Prostate gland (tissue), 2 donors: Measurements from ENCODE around the gene TMUB1. TPM values are rescaled to one million over a fixed set of nuclear protein-coding genes. Genes with fewer than 3 reads are reported as not detected.

Experiments used
- DNase-seq: peaks from one replicate; pipeline ENCODE4 v3.0.0-alpha.2; 2019; ENCODE audit warnings: low spot score
- H3K27ac ChIP-seq, 2 donors: fragments of 200-600 bp; sonication (generic); 2 replicates each; pipeline ENCODE4 v1.5.1; 2017 to 2019
- H3K27me3 ChIP-seq: fragments of 200-600 bp; sonication (generic); replicated peaks from 2 replicates; pipeline ENCODE4 v1.5.1; 2019; ENCODE audit not compliant: insufficient read depth
- H3K36me3 ChIP-seq, 2 donors: fragments of 200-600 bp; sonication (generic); 1 replicate in 1 of 2; 2 replicates in 1 of 2; pipeline versions ENCODE4 v1.5.1 to v1.8.1; 2017 to 2019
- H3K4me1 ChIP-seq: fragments of 200-600 bp; sonication (generic); replicated peaks from 2 replicates; pipeline ENCODE4 v1.5.1; 2019
- H3K4me3 ChIP-seq, 2 donors: fragments of 200-600 bp; sonication (generic); 2 replicates each; pipeline ENCODE4 v1.5.1; 2017 to 2019
- H3K9me3 ChIP-seq: fragments of 200-600 bp; sonication (generic); 2 replicates; pipeline ENCODE4 v1.5.1; 2017
- POLR2A ChIP-seq: fragments of 450-650 bp; IDR thresholded peaks from one replicate; pipeline ENCODE4 v1.6.1; 2016; ENCODE audit warnings: antibody characterized with exemption, mild to moderate bottlenecking
- POLR2AphosphoS5 ChIP-seq: sonication (generic); formaldehyde crosslinking; IDR thresholded peaks from one replicate; pipeline ENCODE4 v1.6.1; 2017; ENCODE audit warnings: antibody characterized with exemption
- WGBS: methylation state at CpG from one replicate; pipeline ENCODE4 v1.1.5; 2018; 5-methylcytosine and 5-hydroxymethylcytosine counted together
- intact Hi-C: fragments of 100-400 bp; cut with DNase I; formaldehyde crosslinking; loops from one replicate; pipeline ENCODE4 v1.14.2; 2022
- total RNA-seq, 2 donors: library from RNA; depleted of rRNA; stranded (reverse); fragments of >200 nt; gene quantifications; one replicate each; pipeline ENCODE4 v1.1.0, GENCODE V29; 2016
- TF ChIP-seq, protein P1 (sequence below), 4 experiments: fragments of 200-600 bp in 2 of 4; fragments of 450-650 bp in 2 of 4; sonication (generic) in 2 of 4; IDR thresholded peaks; 1 replicate in 3 of 4; 2 replicates in 1 of 4; pipeline ENCODE4 v1.5.1; 2016 to 2019; ENCODE audit warnings: antibody characterized with exemption in 4 of 4, mild to moderate bottlenecking in 2 of 4, moderate library complexity in 2 of 4

Gene TMUB1
- total RNA-seq, 2 donors from 2014 or later = 79.8 to 99.4 TPM

- WGBS = 83% methylated on average over 22 of the region's 22 CpGs
- H3K27me3 ChIP-seq = no peaks in the 10 kb centered on the region
- peaks cover 8% of the 10 kb centered on the region for H3K4me1 ChIP-seq
- TF ChIP-seq, protein P1, sequence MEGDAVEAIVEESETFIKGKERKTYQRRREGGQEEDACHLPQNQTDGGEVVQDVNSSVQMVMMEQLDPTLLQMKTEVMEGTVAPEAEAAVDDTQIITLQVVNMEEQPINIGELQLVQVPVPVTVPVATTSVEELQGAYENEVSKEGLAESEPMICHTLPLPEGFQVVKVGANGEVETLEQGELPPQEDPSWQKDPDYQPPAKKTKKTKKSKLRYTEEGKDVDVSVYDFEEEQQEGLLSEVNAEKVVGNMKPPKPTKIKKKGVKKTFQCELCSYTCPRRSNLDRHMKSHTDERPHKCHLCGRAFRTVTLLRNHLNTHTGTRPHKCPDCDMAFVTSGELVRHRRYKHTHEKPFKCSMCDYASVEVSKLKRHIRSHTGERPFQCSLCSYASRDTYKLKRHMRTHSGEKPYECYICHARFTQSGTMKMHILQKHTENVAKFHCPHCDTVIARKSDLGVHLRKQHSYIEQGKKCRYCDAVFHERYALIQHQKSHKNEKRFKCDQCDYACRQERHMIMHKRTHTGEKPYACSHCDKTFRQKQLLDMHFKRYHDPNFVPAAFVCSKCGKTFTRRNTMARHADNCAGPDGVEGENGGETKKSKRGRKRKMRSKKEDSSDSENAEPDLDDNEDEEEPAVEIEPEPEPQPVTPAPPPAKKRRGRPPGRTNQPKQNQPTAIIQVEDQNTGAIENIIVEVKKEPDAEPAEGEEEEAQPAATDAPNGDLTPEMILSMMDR (IDR thresholded peaks at IDR 0.05) = no peak
- no peak for TF ChIP-seq POLR2A
- no peak for TF ChIP-seq POLR2AphosphoS5
- H3K36me3 ChIP-seq = peaks cover 2 to 13% of the 10 kb centered on the region in 2 donors
- no peak for DNase-seq
- intact Hi-C loops = no loop called here
- H3K9me3 ChIP-seq = no peaks in the 10 kb centered on the region
- H3K27ac ChIP-seq = no peak overlapping the region
- no peak overlapping the region for H3K4me3 ChIP-seq
Measured at GRCh38 chr7:151075978-151076426, 7.3 kb downstream of the TMUB1 start.

DNA sequence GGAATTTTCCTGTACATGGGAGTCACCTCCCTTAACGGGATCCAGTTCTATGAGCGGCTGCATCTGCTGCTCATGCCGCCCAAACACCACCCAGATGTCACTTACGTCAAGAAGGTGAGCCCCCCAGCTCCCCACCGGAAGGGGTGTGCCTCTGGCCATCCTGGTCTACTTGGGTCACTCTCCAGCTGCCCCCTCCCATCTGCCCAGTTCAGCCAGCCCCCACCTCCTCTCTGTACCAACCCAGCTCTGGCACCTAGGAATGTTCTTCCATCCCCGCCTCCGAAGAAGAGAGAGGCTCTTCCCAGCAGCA lies 7.7 kb downstream of the TMUB1 start:
- H3K9me3 ChIP-seq = no peaks in the 10 kb centered on the region
- WGBS = 70% methylated on average over 7 of the region's 7 CpGs

DNA sequence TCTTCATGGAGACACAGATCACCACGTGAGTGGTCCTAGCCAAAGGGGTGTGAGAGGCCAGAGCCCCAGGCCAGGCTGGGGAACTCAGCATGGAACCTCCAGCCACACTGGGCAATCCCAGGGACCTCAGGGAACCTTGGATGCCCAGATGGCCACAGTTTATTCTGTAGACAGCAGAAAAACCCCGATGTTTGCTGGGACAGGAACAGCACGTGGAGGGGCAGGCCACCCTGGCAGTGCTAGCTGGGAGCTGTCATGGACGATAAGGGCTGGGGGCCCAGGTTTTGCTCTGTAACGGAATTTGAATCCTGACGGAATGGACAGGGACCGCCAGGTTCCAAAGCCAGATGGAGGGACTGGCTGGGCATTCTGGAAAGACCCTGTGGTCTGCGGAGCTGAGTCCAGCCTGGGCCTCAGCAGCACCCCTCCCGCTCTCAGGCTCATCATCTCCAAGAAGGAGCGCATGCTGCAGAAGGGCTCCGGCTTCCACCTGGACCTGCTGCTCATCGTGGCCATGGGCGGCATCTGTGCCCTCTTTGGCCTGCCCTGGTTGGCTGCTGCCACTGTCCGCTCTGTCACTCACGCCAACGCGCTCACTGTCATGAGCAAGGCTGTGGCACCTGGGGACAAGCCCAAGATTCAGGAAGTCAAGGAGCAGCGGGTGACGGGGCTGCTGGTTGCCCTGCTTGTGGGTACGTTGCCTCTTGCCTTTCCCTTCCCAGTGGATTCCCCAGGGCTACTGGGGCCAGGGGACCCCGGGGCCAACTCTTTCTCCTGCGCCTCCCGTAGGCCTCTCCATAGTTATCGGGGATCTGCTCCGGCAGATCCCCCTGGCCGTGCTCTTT lies 8.3 kb downstream of the TMUB1 start:
- H3K4me3 ChIP-seq = no peak overlapping the region
- intact Hi-C loops = no loop called here
- H3K4me1 ChIP-seq = peaks cover 6% of the 10 kb centered on the region
- H3K27me3 ChIP-seq = no peaks in the 10 kb centered on the region
- WGBS = 84% methylated on average over 22 of the region's 26 CpGs
- no peak for DNase-seq
- H3K36me3 ChIP-seq = peaks cover 8 to 21% of the 10 kb centered on the region in 2 donors
- H3K9me3 ChIP-seq = no peaks in the 10 kb centered on the region
- H3K27ac ChIP-seq = no peak overlapping the region
- TF ChIP-seq POLR2A = no peak

More for the DNA sequence above, 7.7 kb downstream of the TMUB1 start:
- intact Hi-C loops = no loop called here
- DNase-seq = no peak
- Histone ChIP-seq H3K27me3 (no peaks in the 10 kb centered on the region), H3K4me1 (peaks cover 6% of the 10 kb centered on the region), H3K4me3 (no peak overlapping the region), H3K27ac (no peak overlapping the region), H3K36me3 (peaks cover 2 to 15% of the 10 kb centered on the region in 2 donors)
- TF ChIP-seq POLR2A (no peak), POLR2AphosphoS5 (no peak)
- TF ChIP-seq, protein P1 (IDR thresholded peaks at IDR 0.05) = no peak

GRCh38 chr7:151073990-151074389 lies 9.3 kb downstream of the TMUB1 start:
- intact Hi-C loops = no loop called here
- Histone ChIP-seq H3K9me3 (no peaks in the 10 kb centered on the region), H3K4me3 (no peak overlapping the region), H3K27ac (no peak overlapping the region), H3K36me3 (peaks cover 10 to 29% of the 10 kb centered on the region in 2 donors), H3K4me1 (no peaks in the 10 kb centered on the region), H3K27me3 (no peaks in the 10 kb centered on the region)
- TF ChIP-seq POLR2A = no peak
- TF ChIP-seq POLR2AphosphoS5 = no peak
- TF ChIP-seq, protein P1 (IDR thresholded peaks at IDR 0.05) = no peak
- no peak for DNase-seq
- 90% methylated on average over 17 of the region's 17 CpGs for WGBS

- peaks cover 10 to 38% of the 10 kb centered on the region in 2 donors for H3K36me3 ChIP-seq
- intact Hi-C loops = no loop called here
Measured at GRCh38 chr7:151071032-151071866, 12.0 kb downstream of the TMUB1 start.

More at GRCh38 chr7:151071032-151071866, 12.0 kb downstream of the TMUB1 start:
- no peaks in the 10 kb centered on the region for H3K4me1 ChIP-seq
- no peak for DNase-seq
- H3K4me3 ChIP-seq = no peak overlapping the region
- no peak overlapping the region for H3K27ac ChIP-seq
- 90% methylated on average over 39 of the region's 39 CpGs for whole genome bisulfite sequencing
- no peak for TF ChIP-seq POLR2AphosphoS5
- TF ChIP-seq POLR2A = no peak
- TF ChIP-seq, protein P1 (IDR thresholded peaks at IDR 0.05) = no peak
- no peaks in the 10 kb centered on the region for H3K27me3 ChIP-seq
- no peaks in the 10 kb centered on the region for H3K9me3 ChIP-seq
